K562 (cell line): ENCODE data around the gene CEBPB. TPM values are rescaled to one million over a fixed set of nuclear protein-coding genes. Genes with fewer than 3 reads are reported as not detected.
A peak's percentile ranks its signal among the peaks of the same experiment; 100 is the strongest.

Source experiments
- BCL6 ChIP-seq: fragments of 250-450 bp; sonication (Bioruptor Pico); IDR thresholded peaks from 2 replicates; pipeline ENCODE4 v1.4.0; 2020
- ELF1 ChIP-seq: fragments of 200-800 bp; sonication (Bioruptor generic); IDR thresholded peaks from 2 replicates; pipeline ENCODE4 v1.6.1; 2016; ENCODE audit warnings: missing genetic modification characterization, missing compliant biosample characterization
- HMG20A ChIP-seq: fragments of 450-650 bp; formaldehyde crosslinking; conservative IDR thresholded peaks from 2 replicates; pipeline ENCODE4 v1.4.0; 2020; ENCODE audit warnings: mild to moderate bottlenecking, mixed read lengths
- HNRNPL ChIP-seq: fragments of 200-400 bp; formaldehyde crosslinking; IDR thresholded peaks from 2 replicates; pipeline ENCODE4 v1.6.1; 2017; ENCODE audit warnings: low read depth, mild to moderate bottlenecking, low read length
- MAFG ChIP-seq: fragments of 450-650 bp; conservative IDR thresholded peaks from 2 replicates; pipeline ENCODE4 v1.6.1; 2016; ENCODE audit warnings: missing genetic modification characterization, missing compliant biosample characterization
- SPI1 ChIP-seq: IDR thresholded peaks from 2 replicates; pipeline ENCODE4 v1.6.1; 2011; ENCODE audit warnings: low read depth, low read length, control low read depth, borderline replicate concordance
- ZC3H11A ChIP-seq: IDR thresholded peaks from 2 replicates; pipeline ENCODE4 v1.6.1; 2012; ENCODE audit warnings: low read depth, low read length, improper control_type of control experiment
- ZNF395 ChIP-seq: fragments of 200-800 bp; sonication (Bioruptor generic); IDR thresholded peaks from 2 replicates; pipeline ENCODE4 v1.6.1; 2017; ENCODE audit warnings: missing genetic modification characterization, missing compliant biosample characterization
- ZNF431 ChIP-seq: sonication (generic); formaldehyde crosslinking; IDR thresholded peaks from 2 replicates; pipeline ENCODE4 v1.8.0; 2022; ENCODE audit warnings: mild to moderate bottlenecking, missing genetic modification reagents
- ZNF449 ChIP-seq: fragments of 250-450 bp; sonication (Bioruptor Pico); IDR thresholded peaks from 2 replicates; pipeline ENCODE4 v1.8.0; 2022; ENCODE audit warnings: moderate library complexity, mild to moderate bottlenecking, inconsistent platforms
- polyA plus RNA-seq, 8 experiments: library from polyadenylated mRNA; depleted of rRNA in 4 of 8; stranded (reverse) in 5 of 8; unstranded in 3 of 8; fragments of >200 nt; fragmentation: Nextera tagmentation in 2 of 8; fragmentation: Illumina TruSeq in 1 of 8; extraction: Ambion mirVana in 2 of 8; extraction: Trizol in 1 of 8; gene quantifications; 2 replicates each; pipeline versions ENCODE4 v1.2.1 to v1.2.3, GENCODE V29; 2011 to 2014; ENCODE audit warnings: inconsistent platforms in 1 of 8, missing spikeins in 1 of 8
- total RNA-seq, 7 experiments: library from RNA; depleted of rRNA in 6 of 7; stranded (reverse); fragments of >200 nt in 6 of 7; fragmentation: Illumina TruSeq in 2 of 7; extraction: Trizol in 2 of 7; gene quantifications; 2 replicates each; pipeline versions ENCODE4 v1.2.1 to v1.2.3, GENCODE V29; 2011 to 2021; ENCODE audit warnings: low replicate concordance in 1 of 7
- TF ChIP-seq, protein P1 (sequence below): sonication (generic); formaldehyde crosslinking; IDR thresholded peaks from 2 replicates; pipeline ENCODE4 v1.8.0; 2023; ENCODE audit warnings: mild to moderate bottlenecking, missing genetic modification reagents
- TF ChIP-seq, protein P2 (sequence below): fragments of 250-450 bp; sonication (Bioruptor Pico); IDR thresholded peaks from 2 replicates; pipeline ENCODE4 v1.5.0; 2021; ENCODE audit warnings: mild to moderate bottlenecking, moderate library complexity

CEBPB gene
- total and polyA plus RNA-seq, 9 of the 15 experiments (the other 6 are each of a cell fraction or from before 2014, with no cell fraction given): 1.2 to 72.6 (median 7.8) TPM

DNA sequence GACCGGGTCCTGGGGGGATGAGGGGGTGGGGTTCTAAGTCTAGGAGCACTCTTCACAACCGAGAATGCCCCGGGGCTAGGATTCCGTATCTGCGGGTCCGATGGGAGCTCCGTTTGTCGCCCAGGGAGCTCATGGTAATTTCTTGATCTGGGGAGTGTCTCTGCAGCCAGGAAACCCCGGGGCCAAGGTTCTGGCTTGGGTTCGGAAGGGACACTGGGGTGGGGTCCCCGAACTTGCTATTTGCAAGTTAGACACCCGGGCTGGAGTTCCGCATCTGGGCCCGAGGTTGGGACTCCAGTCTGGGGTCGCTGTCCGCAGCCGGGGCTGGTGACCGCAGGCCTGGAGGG, 37.5 kb upstream of the CEBPB start (continued):
- TF ChIP-seq, protein P1, sequence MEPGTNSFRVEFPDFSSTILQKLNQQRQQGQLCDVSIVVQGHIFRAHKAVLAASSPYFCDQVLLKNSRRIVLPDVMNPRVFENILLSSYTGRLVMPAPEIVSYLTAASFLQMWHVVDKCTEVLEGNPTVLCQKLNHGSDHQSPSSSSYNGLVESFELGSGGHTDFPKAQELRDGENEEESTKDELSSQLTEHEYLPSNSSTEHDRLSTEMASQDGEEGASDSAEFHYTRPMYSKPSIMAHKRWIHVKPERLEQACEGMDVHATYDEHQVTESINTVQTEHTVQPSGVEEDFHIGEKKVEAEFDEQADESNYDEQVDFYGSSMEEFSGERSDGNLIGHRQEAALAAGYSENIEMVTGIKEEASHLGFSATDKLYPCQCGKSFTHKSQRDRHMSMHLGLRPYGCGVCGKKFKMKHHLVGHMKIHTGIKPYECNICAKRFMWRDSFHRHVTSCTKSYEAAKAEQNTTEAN (CRISPR knock-in tag): no peak
- TF ChIP-seq ZNF395 (CRISPR knock-in tag) (no peak), ELF1 (tag) (no peak), ZNF449 (no peak), BCL6 (CRISPR knock-in tag) (no peak), HMG20A (CRISPR knock-in tag) (no peak), ZC3H11A (no peak), ZNF431 (0 out of 2 replicates have a peak, but pooled peaks have one; percentile 9), SPI1 (no peak), MAFG (tag) (no peak), HNRNPL (no peak)
- TF ChIP-seq, protein P2, sequence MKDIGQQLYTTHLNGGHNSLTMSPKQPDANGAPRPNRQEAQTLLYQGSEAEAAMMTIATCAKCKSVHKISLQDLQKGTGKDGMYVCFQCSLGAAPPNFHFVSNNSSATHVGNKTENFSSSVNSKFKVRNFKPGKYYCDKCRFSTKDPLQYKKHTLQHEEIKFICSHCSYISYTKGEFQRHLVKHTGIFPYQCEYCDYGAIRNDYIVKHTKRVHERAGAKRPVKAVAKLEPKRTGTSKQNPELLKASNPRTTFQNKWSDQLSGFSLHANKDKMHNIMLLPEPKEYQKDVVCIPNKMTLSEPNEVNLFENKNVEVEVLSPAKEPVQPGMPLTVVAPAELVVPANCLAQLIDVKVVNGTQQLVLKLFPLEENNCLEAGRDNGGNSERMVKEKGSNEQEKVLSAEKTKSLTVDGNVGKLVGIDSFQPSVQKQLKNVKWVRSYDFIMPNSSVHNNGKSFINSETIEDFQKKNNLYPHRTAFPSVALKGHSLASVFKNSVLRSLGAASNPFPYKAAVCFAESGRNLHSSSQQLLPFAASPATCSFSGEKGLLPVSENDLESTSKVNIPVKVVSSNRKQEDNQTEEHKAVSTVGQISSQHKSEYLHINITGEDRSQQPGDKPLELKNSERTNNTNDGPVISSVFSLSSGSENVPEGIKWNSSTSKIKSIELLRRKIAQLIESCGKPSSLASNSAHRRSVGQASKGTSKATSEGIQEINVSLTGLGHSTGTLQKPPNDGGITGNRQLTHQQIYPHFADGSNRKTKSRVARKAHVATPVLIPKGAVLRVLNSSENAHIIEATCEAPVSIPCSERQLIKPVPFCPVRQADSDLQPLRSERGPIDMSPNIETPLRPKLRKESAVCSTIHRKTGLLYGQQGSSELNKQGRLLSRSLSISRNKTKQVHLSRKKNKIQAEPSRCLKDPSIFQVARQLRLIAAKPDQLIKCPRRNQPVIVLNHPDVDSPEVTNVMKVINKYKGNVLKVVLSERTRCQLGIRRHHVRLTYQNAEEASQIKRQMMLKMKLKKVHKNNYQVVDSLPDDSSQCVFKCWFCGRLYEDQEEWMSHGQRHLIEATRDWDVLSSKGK (CRISPR knock-in tag): no peak
